ENCODE results near the gene JADE1. TPM values are rescaled to one million over a fixed set of nuclear protein-coding genes. Genes with fewer than 3 reads are reported as not detected.

JADE1 gene
- polyA plus RNA-seq, 1 experiment: 23.2 TPM

GRCh38 chr4:128810331-128810870 is 901 bp downstream of the JADE1 start:
- no peak for DNase-seq (ENCODE audit: low read depth, low spot score)
- ChIA-PET POLR2A (interaction anchor here (0.6 to 1.5 kb wide), 4 partner anchors 13 to 640 kb away, joined by 3 to 7 read pairs (median 4); no protein-coding TSS in a partner anchor), CTCF (interaction anchor here (0.6 to 3.4 kb wide), 4 partner anchors 53 to 358 kb away, joined by 3 to 23 read pairs (median 6); no protein-coding TSS in a partner anchor)
- TF ChIP-seq, protein P1, sequence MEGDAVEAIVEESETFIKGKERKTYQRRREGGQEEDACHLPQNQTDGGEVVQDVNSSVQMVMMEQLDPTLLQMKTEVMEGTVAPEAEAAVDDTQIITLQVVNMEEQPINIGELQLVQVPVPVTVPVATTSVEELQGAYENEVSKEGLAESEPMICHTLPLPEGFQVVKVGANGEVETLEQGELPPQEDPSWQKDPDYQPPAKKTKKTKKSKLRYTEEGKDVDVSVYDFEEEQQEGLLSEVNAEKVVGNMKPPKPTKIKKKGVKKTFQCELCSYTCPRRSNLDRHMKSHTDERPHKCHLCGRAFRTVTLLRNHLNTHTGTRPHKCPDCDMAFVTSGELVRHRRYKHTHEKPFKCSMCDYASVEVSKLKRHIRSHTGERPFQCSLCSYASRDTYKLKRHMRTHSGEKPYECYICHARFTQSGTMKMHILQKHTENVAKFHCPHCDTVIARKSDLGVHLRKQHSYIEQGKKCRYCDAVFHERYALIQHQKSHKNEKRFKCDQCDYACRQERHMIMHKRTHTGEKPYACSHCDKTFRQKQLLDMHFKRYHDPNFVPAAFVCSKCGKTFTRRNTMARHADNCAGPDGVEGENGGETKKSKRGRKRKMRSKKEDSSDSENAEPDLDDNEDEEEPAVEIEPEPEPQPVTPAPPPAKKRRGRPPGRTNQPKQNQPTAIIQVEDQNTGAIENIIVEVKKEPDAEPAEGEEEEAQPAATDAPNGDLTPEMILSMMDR (IDR thresholded peaks at IDR 0.05; ENCODE audit: low read depth, low read length): no peak
- H3K9me3 ChIP-seq (ENCODE audit: control insufficient read depth, insufficient read depth, low read length): peaks cover 3% of the 10 kb centered on the region; the same call in 1 of the 2 replicates
- H3K27me3 ChIP-seq (ENCODE audit: control insufficient read depth, insufficient read depth, low read length): no peaks in the 10 kb centered on the region
- H3K4me3 ChIP-seq (ENCODE audit: low read depth, low read length): peak overlapping the region; percentile 87
- H3K27ac ChIP-seq (ENCODE audit: low read depth, low read length): peak overlapping the region; percentile 89

GRCh38 chr4:128810871-128811570 is 1.5 kb downstream of the JADE1 start:
- Histone ChIP-seq H3K27ac (ENCODE audit: low read depth, low read length) (peak overlapping the region; percentile 89), H3K27me3 (ENCODE audit: control insufficient read depth, insufficient read depth, low read length) (no peaks in the 10 kb centered on the region), H3K4me3 (ENCODE audit: low read depth, low read length) (peak overlapping the region; percentile 87), H3K9me3 (ENCODE audit: control insufficient read depth, insufficient read depth, low read length) (peaks cover 3% of the 10 kb centered on the region; the same call in 1 of the 2 replicates)
- TF ChIP-seq, protein P1 (IDR thresholded peaks at IDR 0.05; ENCODE audit: low read depth, low read length): no peak
- peak; percentile 81 for DNase-seq (ENCODE audit: low read depth, low spot score)
- POLR2A ChIA-PET: interaction anchor here (0.6 to 2.5 kb wide), 9 partner anchors 11 to 523 kb away, joined by 3 to 33 read pairs (median 4); no protein-coding TSS in a partner anchor
- CTCF ChIA-PET: no interaction called here

DNA sequence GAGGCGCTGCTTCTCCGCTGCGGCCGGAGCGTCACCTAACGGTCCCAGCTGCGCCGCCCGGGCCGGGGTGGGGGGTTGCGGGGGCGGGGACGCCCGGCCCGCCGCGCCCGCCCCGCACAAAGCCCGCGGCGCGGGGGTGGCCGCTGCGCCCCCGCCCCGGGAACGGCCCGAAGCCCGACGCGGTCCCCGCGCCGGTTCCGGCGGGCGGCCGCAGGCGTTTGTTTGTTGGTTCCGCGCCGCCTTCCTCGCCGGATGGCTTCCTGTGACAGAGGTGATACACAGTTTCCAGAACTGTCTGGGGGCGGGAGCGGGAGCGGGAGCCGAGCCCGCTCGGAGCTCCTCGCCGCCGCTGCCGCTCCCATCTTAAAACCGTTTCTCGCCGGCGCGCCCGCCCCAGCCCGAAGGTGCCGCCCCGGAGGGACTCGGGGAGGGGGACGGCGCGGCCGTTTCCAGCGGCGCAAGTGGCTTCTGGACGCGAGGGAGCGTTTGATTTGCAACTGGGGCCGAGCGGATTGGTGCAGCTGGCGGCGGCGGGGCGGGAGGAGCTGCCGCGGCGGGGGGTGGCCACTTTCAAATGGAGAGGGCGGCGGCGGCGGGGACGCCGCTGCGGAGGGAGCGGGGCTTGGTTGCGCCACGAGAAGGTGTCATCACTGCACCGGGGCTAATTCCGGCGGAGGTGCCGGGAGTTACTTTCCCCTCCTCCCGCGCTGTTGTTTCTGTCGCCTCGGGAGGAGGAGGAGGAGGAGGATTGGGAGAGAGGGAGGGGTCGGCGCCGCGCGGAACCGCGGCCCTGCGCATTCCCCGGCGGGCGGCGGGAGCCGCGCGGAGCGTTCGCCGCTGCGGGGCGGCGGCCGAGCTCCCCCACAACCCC is 2.3 kb downstream of the JADE1 start:
- POLR2A ChIA-PET: interaction anchor here (0.6 to 2.5 kb wide), 19 partner anchors 11 to 570 kb away, joined by 3 to 33 read pairs (median 4); no protein-coding TSS in a partner anchor
- H3K9me3 ChIP-seq (ENCODE audit: control insufficient read depth, insufficient read depth, low read length): peaks cover 3% of the 10 kb centered on the region; the same call in 1 of the 2 replicates
- H3K27ac ChIP-seq (ENCODE audit: low read depth, low read length): peak overlapping the region; percentile 95
- TF ChIP-seq, protein P1 (IDR thresholded peaks at IDR 0.05; ENCODE audit: low read depth, low read length): no peak
- peak; percentile 65 for DNase-seq (ENCODE audit: low read depth, low spot score)
- no peaks in the 10 kb centered on the region for H3K27me3 ChIP-seq (ENCODE audit: control insufficient read depth, insufficient read depth, low read length)
- CTCF ChIA-PET: interaction anchor here (0.9 to 2.3 kb wide), 3 partner anchors 10 to 358 kb away, joined by 4 to 12 read pairs (median 9); no protein-coding TSS in a partner anchor
- peak overlapping the region; percentile 87 for H3K4me3 ChIP-seq (ENCODE audit: low read depth, low read length)

- CTCF ChIA-PET: interaction anchor here (0.6 to 2.3 kb wide), 6 partner anchors 9 to 359 kb away, joined by 3 to 12 read pairs (median 6); no protein-coding TSS in a partner anchor
- H3K27me3 ChIP-seq (ENCODE audit: control insufficient read depth, insufficient read depth, low read length): no peaks in the 10 kb centered on the region
- peaks cover 3% of the 10 kb centered on the region; the same call in 1 of the 2 replicates for H3K9me3 ChIP-seq (ENCODE audit: control insufficient read depth, insufficient read depth, low read length)
- POLR2A ChIA-PET: interaction anchor here (0.6 to 2.5 kb wide), 16 partner anchors 10 to 571 kb away, joined by 3 to 33 read pairs (median 4); no protein-coding TSS in a partner anchor
- peak overlapping the region; percentile 87 for H3K4me3 ChIP-seq (ENCODE audit: low read depth, low read length)
- TF ChIP-seq, protein P1 (IDR thresholded peaks at IDR 0.05; ENCODE audit: low read depth, low read length): no peak
- peak overlapping the region; percentile 95 for H3K27ac ChIP-seq (ENCODE audit: low read depth, low read length)
- DNase-seq (ENCODE audit: low read depth, low spot score): no peak
Observed at GRCh38 chr4:128812442-128813235, 3.1 kb downstream of the JADE1 start.
